ENCODE data around the gene PDZD4. TPM values are rescaled to one million over a fixed set of nuclear protein-coding genes. Genes with fewer than 3 reads are reported as not detected.

The PDZD4 gene
- total and polyA plus RNA-seq, 9 of the 15 experiments (the other 6 are each of a cell fraction or from before 2014, with no cell fraction given) = 0.05 to 0.38 (median 0.07) TPM; not detected in 5

- Histone ChIP-seq H3K79me2 (ENCODE audit: control insufficient read depth, insufficient read depth, low read length) (no peaks in the 10 kb centered on the region; the same call in 2 of the 3 replicates), H3K27ac (ENCODE audit: extremely low read depth, low read depth, low read length) (no peak overlapping the region), H3K4me1 (replicated peaks in 1 of 2; ENCODE audit: control insufficient read depth in 2 of 2, insufficient read depth in 2 of 2, low read length in 2 of 2) (peaks cover 0 to 92% of the 10 kb centered on the region in 2 experiments; a peak in 3 of 5 replicates), H3K27me3 (ENCODE audit: control insufficient read depth in 2 of 2, insufficient read depth in 2 of 2, low read length in 2 of 2) (no peaks in the 10 kb centered on the region), H2AFZ (ENCODE audit: low read depth, low read length) (no peak overlapping the region), H3K4me3 (no peak overlapping the region), H3K9ac (ENCODE audit: insufficient read depth in 1 of 2, low read depth in 2 of 2, low read length in 2 of 2) (peak overlapping the region in 1 of 2 experiments; percentile 26; a peak in 1 of 4 replicates), H4K20me1 (replicated peaks; ENCODE audit: control insufficient read depth, insufficient read depth, low read length) (no peaks in the 10 kb centered on the region), H3K9me1 (ENCODE audit: control insufficient read depth, insufficient read depth, low read length) (no peaks in the 10 kb centered on the region), H3K4me2 (ENCODE audit: insufficient read depth, low read length) (no peak overlapping the region), H3K36me3 (ENCODE audit: control insufficient read depth, insufficient read depth, low read length) (no peaks in the 10 kb centered on the region), H3K9me3 (replicated peaks; ENCODE audit: control insufficient read depth, insufficient read depth, low read depth, low read length) (no peaks in the 10 kb centered on the region)
- FAIRE-seq (no peak), ATAC-seq (no peak), DNase-seq (ENCODE audit: extremely low read depth in 1 of 4, low spot score in 3 of 4) (no peak)
- no TSS peak for BruUV-seq (replicated peaks)
- in situ Hi-C loops (cut with MboI) = no loop called here
- intact Hi-C loops (cut with micrococcal nuclease) = no loop called here
- TF ChIP-seq TRIM28 (IDR thresholded peaks at IDR 0.05) = no peak
- TF ChIP-seq JUN (IDR thresholded peaks at IDR 0.05; ENCODE audit: borderline replicate concordance, low read depth, low read length) = no peak
- no peak for TF ChIP-seq JUN (CRISPR knock-in tag; IDR thresholded peaks at IDR 0.05; ENCODE audit: borderline replicate concordance)
- TF ChIP-seq PTTG1 (tag; IDR thresholded peaks at IDR 0.05; ENCODE audit: low read depth) = no peak
- no peak for TF ChIP-seq ARID1B (IDR thresholded peaks at IDR 0.05)
- TF ChIP-seq IRF9 (tag; IDR thresholded peaks at IDR 0.05) = no peak
- no peak for TF ChIP-seq CGGBP1 (CRISPR knock-in tag; IDR thresholded peaks at IDR 0.05)
- no peak for TF ChIP-seq SP2 (IDR thresholded peaks at IDR 0.05; ENCODE audit: extremely low read depth, low read depth, low read length, poor library complexity, severe bottlenecking)
- no peak for TF ChIP-seq ZZZ3 (IDR thresholded peaks at IDR 0.05)
- TF ChIP-seq TBP (optimal IDR thresholded peaks at IDR 0.05; ENCODE audit: low read depth, low read length) = no peak
- no peak for TF ChIP-seq ZNF699 (CRISPR knock-in tag; IDR thresholded peaks at IDR 0.05; ENCODE audit: insufficient replicate concordance)
- POLR2A ChIA-PET = no interaction called here
- 68% methylated on average over 9 of the region's 18 CpGs for WGBS (ENCODE audit: insufficient coverage, low coverage, missing lambda C conversion rate)
- CTCF ChIA-PET (ENCODE audit: low intra/inter-chr PET ratio) = no interaction called here
Observed at GRCh38 chrX:153770601-153771414, 59.5 kb downstream of the PDZD4 start.

All from K562 (cell line).